Naive thymus-derived CD4-positive, alpha-beta T cell (primary cell): ENCODE measurements around the gene BMP6. TPM values are rescaled to one million over a fixed set of nuclear protein-coding genes. Genes with fewer than 3 reads are reported as not detected.

Experiments
- ATAC-seq: fragments of 150-1000 bp; cut with Tn5 transposase; 2 replicates; pipeline ENCODE4 v1.10.0; 2021; ENCODE audit warnings: mild to moderate bottlenecking, moderate library complexity
- CTCF ChIA-PET: fragments of 350-600 bp; sonication (Branson Sonifier 250); formaldehyde crosslinking; loops from one replicate; lab custom pipeline; 2021; ENCODE audit warnings: antibody characterized with exemption; lab: Charles Lee
- POLR2A ChIA-PET: fragments of 350-600 bp; sonication (Branson Sonifier 250); formaldehyde crosslinking; loops from one replicate; lab custom pipeline; 2021; ENCODE audit warnings: antibody characterized with exemption, inconsistent platforms; lab: Charles Lee
- DNase-seq, 9 donors: peaks; one replicate each; pipeline versions ENCODE4 v3.0.0 to v3.0.0-alpha.2; 2020 to 2022; ENCODE audit warnings: mixed read lengths in 1 of 9
- H3K27ac ChIP-seq: one replicate; pipeline ENCODE4 v1.7.0; 2013; ENCODE audit warnings: mild to moderate bottlenecking, low read depth, low read length, moderate library complexity
- H3K27me3 ChIP-seq, 2 donors: one replicate each; pipeline ENCODE4 v1.7.0; 2013; ENCODE audit warnings: low read length in 2 of 2, mild to moderate bottlenecking in 2 of 2, moderate library complexity in 2 of 2; ENCODE audit not compliant: control insufficient read depth in 2 of 2, insufficient read depth in 2 of 2
- H3K36me3 ChIP-seq, 3 experiments: 1 replicate in 2 of 3; 2 replicates in 1 of 3; pipeline ENCODE4 v1.7.0; 2013; ENCODE audit warnings: low read length in 3 of 3, mild to moderate bottlenecking in 3 of 3, moderate library complexity in 1 of 3; ENCODE audit not compliant: insufficient read depth in 3 of 3, control insufficient read depth in 2 of 3
- H3K4me1 ChIP-seq, 2 donors: one replicate each; pipeline ENCODE4 v1.7.0; 2013; ENCODE audit warnings: low read length in 2 of 2, mild to moderate bottlenecking in 2 of 2, moderate library complexity in 1 of 2; ENCODE audit not compliant: control insufficient read depth in 2 of 2, insufficient read depth in 2 of 2
- H3K4me3 ChIP-seq: 2 replicates; pipeline ENCODE4 v1.7.0; 2013; ENCODE audit warnings: mild to moderate bottlenecking, low read length
- H3K9me3 ChIP-seq, 3 experiments: 1 replicate in 2 of 3; 2 replicates in 1 of 3; pipeline ENCODE4 v1.7.0; 2013; ENCODE audit warnings: low read length in 3 of 3; ENCODE audit not compliant: control insufficient read depth in 2 of 3
- H3K27ac Mint-ChIP-seq, 9 donors: one replicate each; pipeline ENCODE4 v1.8.0; 2020 to 2022; ENCODE audit warnings: mixed read lengths in 9 of 9, mild to moderate bottlenecking in 8 of 9, moderate library complexity in 5 of 9, inconsistent platforms in 2 of 9
- H3K27me3 Mint-ChIP-seq, 5 donors: one replicate each; pipeline ENCODE4 v1.8.0; 2021 to 2022; ENCODE audit warnings: mixed read lengths in 5 of 5, mild to moderate bottlenecking in 1 of 5
- H3K36me3 Mint-ChIP-seq, 5 donors: one replicate each; pipeline ENCODE4 v1.8.0; 2020 to 2022; ENCODE audit warnings: mixed read lengths in 5 of 5, mild to moderate bottlenecking in 3 of 5, inconsistent platforms in 1 of 5
- H3K4me1 Mint-ChIP-seq, 7 donors: one replicate each; pipeline ENCODE4 v1.8.0; 2020 to 2022; ENCODE audit warnings: mixed read lengths in 7 of 7, mild to moderate bottlenecking in 3 of 7, inconsistent platforms in 1 of 7
- H3K4me3 Mint-ChIP-seq, 10 donors: one replicate each; pipeline ENCODE4 v1.8.0; 2020 to 2022; ENCODE audit warnings: mild to moderate bottlenecking in 10 of 10, mixed read lengths in 10 of 10, moderate library complexity in 6 of 10, inconsistent platforms in 2 of 10
- H3K9me3 Mint-ChIP-seq, 11 donors: one replicate each; pipeline ENCODE4 v1.8.0; 2020 to 2022; ENCODE audit warnings: mixed read lengths in 11 of 11, mild to moderate bottlenecking in 4 of 11, inconsistent platforms in 1 of 11, moderate library complexity in 1 of 11
- intact Hi-C, 2 donors: fragments of 100-400 bp; cut with micrococcal nuclease; formaldehyde crosslinking; loops; one replicate each; pipeline ENCODE4 v1.15.1; 2023
- polyA plus RNA-seq, 2 donors: library from polyadenylated mRNA; unstranded; fragments of 300-500 nt; fragmentation: Illumina TruSeq; gene quantifications; one replicate each; pipeline ENCODE4 v1.2.3, GENCODE V29; 2021
- total RNA-seq, 6 experiments: library from RNA in 5 of 6; stranded (reverse) in 5 of 6; gene quantifications; 1 replicate in 5 of 6; 2 replicates in 1 of 6; pipeline ENCODE4 v1.2.3 and lab custom pipeline; 2021 to 2026

BMP6 gene
- total and polyA plus RNA-seq, 7 experiments from 2014 or later: 0.07 to 0.56 (median 0.37) TPM; not detected in 4

DNA sequence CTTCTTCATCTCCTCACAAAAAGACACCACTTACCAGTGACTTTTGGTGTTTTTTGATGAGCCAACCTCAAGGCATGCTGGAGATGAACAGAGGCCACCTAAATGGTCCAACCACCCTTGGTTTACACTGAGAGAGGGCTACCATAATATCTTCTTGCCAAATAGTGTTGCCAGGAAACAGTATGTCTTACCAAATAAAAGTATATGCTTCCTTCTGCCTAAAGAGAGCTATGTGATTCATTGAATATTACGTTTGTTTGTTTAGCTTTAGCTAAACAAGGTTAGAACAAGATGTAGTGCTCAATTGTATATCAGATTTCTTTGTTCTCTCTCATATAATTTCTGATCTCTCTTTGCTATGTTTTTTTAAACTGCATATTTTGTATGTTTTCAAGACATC is 40.6 kb upstream of the BMP6 start:
- H3K27ac ChIP-seq: no peak overlapping the region
- Mint-ChIP-seq H3K9me3 (no peaks in the 10 kb centered on the region), H3K27ac (no peak overlapping the region), H3K4me1 (no peaks in the 10 kb centered on the region), H3K27me3 (peaks cover 26 to 42% (median 34%) of the 10 kb centered on the region in 5 donors), H3K4me3 (no peak overlapping the region), H3K36me3 (no peaks in the 10 kb centered on the region)
- H3K4me3 ChIP-seq: no peak overlapping the region
- intact Hi-C loops: no loop called here
- CTCF ChIA-PET: interaction anchor here (0.6 kb wide), 1 partner anchor 1008 kb away, joined by 3 read pairs; no protein-coding TSS in a partner anchor
- H3K36me3 ChIP-seq: no peaks in the 10 kb centered on the region
- no peaks in the 10 kb centered on the region for H3K4me1 ChIP-seq
- H3K27me3 ChIP-seq: peaks cover 4 to 5% of the 10 kb centered on the region in 2 donors
- DNase-seq (no peak), ATAC-seq (no peak)
- POLR2A ChIA-PET: interaction anchor here (0.7 kb wide), 1 partner anchor 10 kb away, joined by 4 read pairs; no protein-coding TSS in a partner anchor
- no peaks in the 10 kb centered on the region for H3K9me3 ChIP-seq

DNA sequence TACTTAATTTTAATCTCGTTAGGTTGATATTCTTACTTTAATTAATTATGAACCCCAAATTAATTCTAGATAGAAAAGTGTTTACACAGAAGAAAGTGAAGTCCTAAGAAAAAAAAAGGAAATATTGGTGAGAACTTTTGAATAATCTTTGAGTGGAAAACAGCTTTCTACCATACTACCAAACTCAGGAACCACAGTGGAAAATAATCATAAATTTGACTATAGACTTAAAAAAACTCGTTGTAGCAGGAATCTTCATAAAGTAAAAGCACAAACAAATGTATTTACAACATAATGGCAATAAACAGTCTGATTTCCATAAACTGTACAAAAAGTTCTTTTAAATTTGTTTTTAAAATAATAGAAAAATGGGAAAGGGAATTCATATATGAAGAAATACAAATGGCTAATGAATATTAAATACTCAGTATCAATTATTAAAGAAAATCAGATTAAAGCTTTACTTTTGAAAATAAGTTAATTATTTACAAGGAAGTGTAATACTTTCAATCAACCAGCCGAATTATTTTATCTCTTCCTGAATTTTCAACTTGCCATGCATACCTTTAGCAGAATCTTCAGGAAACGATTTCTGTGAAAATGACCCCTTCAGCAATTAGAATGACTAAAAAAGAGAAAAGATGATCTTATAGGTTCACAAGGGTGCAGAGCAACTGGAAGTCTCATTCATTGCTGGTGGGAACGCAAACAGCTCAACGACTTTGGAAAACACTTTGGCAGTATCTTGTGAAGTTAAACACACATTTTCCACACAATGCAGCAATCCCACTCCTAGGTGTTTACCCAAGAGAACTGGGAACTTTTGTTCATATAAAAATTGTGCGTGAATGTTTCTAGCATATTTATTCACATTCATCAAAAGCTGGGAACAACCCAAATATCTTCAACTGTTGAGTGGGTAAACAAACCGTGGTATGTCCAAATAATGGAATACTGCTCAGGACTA is 38.5 kb upstream of the BMP6 start:
- Histone ChIP-seq H3K4me1 (no peaks in the 10 kb centered on the region), H3K4me3 (no peak overlapping the region), H3K27me3 (peaks cover 4 to 5% of the 10 kb centered on the region in 2 donors), H3K27ac (no peak overlapping the region), H3K36me3 (no peaks in the 10 kb centered on the region), H3K9me3 (no peaks in the 10 kb centered on the region)
- Mint-ChIP-seq H3K27ac (no peak overlapping the region), H3K4me3 (no peak overlapping the region), H3K9me3 (no peaks in the 10 kb centered on the region), H3K36me3 (no peaks in the 10 kb centered on the region), H3K4me1 (no peaks in the 10 kb centered on the region), H3K27me3 (peaks cover 20 to 47% (median 35%) of the 10 kb centered on the region in 5 donors)
- intact Hi-C loops: no loop called here
- POLR2A ChIA-PET: no interaction called here
- CTCF ChIA-PET: no interaction called here
- no peak for DNase-seq
- ATAC-seq: no peak

DNA sequence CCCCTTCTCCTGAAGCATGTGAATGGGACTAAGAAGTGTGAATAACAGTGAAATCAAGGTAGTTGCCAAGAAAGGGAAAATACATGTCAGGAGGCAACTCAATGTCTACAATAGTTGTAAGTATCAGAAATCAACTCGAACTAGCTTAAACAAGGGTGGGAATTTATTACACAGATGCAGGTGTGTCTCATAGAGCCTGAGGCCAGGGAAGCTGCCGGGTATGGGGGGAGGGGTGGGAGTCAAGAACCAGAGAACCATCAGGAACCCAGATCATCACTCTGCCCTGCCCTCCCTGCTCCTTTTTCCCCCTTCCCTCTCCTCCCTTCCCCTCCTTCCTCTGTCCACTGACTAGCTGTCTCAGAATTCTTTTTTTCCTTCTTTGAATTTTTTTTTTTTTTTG is 34.9 kb upstream of the BMP6 start:
- H3K36me3 Mint-ChIP-seq: no peaks in the 10 kb centered on the region
- H3K4me3 Mint-ChIP-seq: no peak overlapping the region
- no peaks in the 10 kb centered on the region for H3K36me3 ChIP-seq
- no peak overlapping the region for H3K4me3 ChIP-seq
- intact Hi-C loops: no loop called here
- H3K4me1 Mint-ChIP-seq: no peaks in the 10 kb centered on the region
- no peak overlapping the region for H3K27ac ChIP-seq
- no peak for DNase-seq
- peaks cover 16 to 55% (median 28%) of the 10 kb centered on the region in 5 donors for H3K27me3 Mint-ChIP-seq
- CTCF ChIA-PET: no interaction called here
- H3K27me3 ChIP-seq: peaks cover 4 to 5% of the 10 kb centered on the region in 2 donors
- H3K9me3 Mint-ChIP-seq: peaks cover 0 to 2% (median 0%) of the 10 kb centered on the region in 11 donors
- ATAC-seq: no peak
- H3K9me3 ChIP-seq: no peaks in the 10 kb centered on the region
- no peak overlapping the region for H3K27ac Mint-ChIP-seq
- no peaks in the 10 kb centered on the region for H3K4me1 ChIP-seq
- POLR2A ChIA-PET: no interaction called here

DNA sequence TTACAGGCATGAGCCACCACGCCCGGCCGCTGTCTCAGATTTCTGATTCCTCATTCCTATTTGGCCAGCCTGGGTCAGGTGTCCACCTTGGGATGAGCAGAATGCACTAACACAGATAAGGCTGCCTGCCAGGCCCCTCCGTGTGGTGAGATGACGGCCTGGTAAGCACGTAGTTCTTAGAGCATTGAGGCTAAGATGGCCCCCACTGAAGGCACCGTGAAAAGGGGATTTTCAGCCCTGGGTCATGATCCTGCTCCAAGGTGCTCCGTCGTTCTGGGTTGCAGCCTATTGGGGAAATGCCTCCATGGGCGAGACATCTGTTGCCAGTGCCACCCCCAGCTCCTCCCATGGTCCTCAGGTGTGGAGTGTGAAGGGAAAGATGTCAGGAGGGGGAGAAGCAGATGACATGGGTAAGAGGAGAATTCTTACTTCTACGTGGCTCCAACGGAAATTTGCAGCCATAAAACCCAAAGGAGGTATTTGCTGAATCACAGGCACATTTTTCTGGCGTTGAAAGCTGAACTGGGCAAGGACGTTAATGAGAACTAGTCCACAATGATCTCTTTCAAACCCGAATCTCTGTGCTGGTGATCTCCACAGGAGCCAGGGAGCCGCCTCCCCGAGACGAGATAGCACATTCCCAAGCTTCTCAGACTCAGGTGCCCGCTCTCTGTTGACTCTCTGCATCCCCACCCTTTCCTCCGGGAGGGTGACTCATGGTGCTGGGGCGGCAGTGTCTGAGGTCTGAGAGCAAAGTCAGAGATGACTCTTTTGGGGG is 34.0 kb upstream of the BMP6 start:
- POLR2A ChIA-PET: no interaction called here

DNA sequence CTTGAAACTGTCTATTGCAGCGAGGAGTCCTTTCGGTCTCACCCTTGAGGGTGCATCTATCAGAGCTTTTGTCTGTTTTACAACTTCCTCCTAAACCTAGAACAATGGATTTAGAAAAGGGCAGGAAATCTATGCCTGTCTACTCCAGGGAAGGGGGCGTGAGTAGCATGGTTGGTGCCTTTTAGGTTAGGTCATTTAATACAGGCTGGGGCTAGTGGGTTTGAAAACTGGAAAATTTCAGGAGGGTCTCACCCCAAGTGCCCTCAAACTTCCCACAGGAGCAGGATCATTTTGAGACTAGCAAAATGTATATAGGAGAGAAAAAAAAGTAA is 33.5 kb upstream of the BMP6 start:
- Mint-ChIP-seq H3K4me3 (no peak overlapping the region), H3K27ac (no peak overlapping the region), H3K4me1 (peaks cover 0 to under 1% (median 0%) of the 10 kb centered on the region in 7 donors), H3K9me3 (peaks cover 0 to 2% (median 0%) of the 10 kb centered on the region in 11 donors), H3K36me3 (no peaks in the 10 kb centered on the region), H3K27me3 (peaks cover 14 to 67% (median 32%) of the 10 kb centered on the region in 5 donors)
- POLR2A ChIA-PET: no interaction called here
- H3K4me3 ChIP-seq: no peak overlapping the region
- DNase-seq (no peak), ATAC-seq (no peak)
- intact Hi-C loops: no loop called here
- CTCF ChIA-PET: no interaction called here
- no peak overlapping the region for H3K27ac ChIP-seq
- no peaks in the 10 kb centered on the region for H3K27me3 ChIP-seq
- H3K9me3 ChIP-seq: no peaks in the 10 kb centered on the region
- no peaks in the 10 kb centered on the region for H3K36me3 ChIP-seq
- H3K4me1 ChIP-seq: no peaks in the 10 kb centered on the region

More for the DNA sequence above, 34.0 kb upstream of the BMP6 start:
- Mint-ChIP-seq H3K9me3 (peaks cover 0 to 2% (median 0%) of the 10 kb centered on the region in 11 donors), H3K27me3 (peaks cover 16 to 61% (median 28%) of the 10 kb centered on the region in 5 donors), H3K4me1 (no peaks in the 10 kb centered on the region), H3K36me3 (no peaks in the 10 kb centered on the region), H3K4me3 (no peak overlapping the region), H3K27ac (no peak overlapping the region)
- no peaks in the 10 kb centered on the region for H3K27me3 ChIP-seq
- H3K4me1 ChIP-seq: no peaks in the 10 kb centered on the region
- H3K9me3 ChIP-seq: no peaks in the 10 kb centered on the region
- ATAC-seq (no peak), DNase-seq (no peak)
- no peaks in the 10 kb centered on the region for H3K36me3 ChIP-seq
- CTCF ChIA-PET: no interaction called here
- H3K27ac ChIP-seq: no peak overlapping the region
- no peak overlapping the region for H3K4me3 ChIP-seq
- intact Hi-C loops: no loop called here

DNA sequence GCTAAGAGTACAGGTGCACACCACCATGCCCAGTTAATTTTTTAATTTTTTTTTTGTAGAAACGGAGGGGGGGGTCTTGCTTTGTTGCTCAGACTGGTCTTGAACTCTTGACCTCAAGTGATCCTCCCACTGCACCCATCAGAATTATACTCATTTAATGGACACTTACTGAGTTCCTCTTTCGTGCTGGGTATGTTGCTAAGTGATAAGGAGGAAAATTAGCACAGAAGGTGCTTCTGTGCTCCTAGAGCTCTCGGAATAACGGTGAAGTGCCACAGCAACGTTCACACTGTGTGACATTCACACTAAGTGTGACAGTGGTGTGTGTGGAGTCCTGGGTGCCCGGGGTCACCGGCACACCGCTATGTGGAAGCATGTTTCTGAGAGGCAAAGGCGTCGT is 32.1 kb upstream of the BMP6 start:
- Histone ChIP-seq H3K27ac (no peak overlapping the region), H3K4me3 (no peak overlapping the region), H3K27me3 (no peaks in the 10 kb centered on the region), H3K4me1 (no peaks in the 10 kb centered on the region), H3K9me3 (no peaks in the 10 kb centered on the region), H3K36me3 (no peaks in the 10 kb centered on the region)
- no peak for DNase-seq
- CTCF ChIA-PET: no interaction called here
- ATAC-seq: no peak
- peaks cover 3 to 60% (median 29%) of the 10 kb centered on the region in 5 donors for H3K27me3 Mint-ChIP-seq
- H3K9me3 Mint-ChIP-seq: peaks cover 0 to 2% (median 0%) of the 10 kb centered on the region in 11 donors
- peaks cover 0 to 11% (median 0%) of the 10 kb centered on the region in 7 donors for H3K4me1 Mint-ChIP-seq
- POLR2A ChIA-PET: no interaction called here
- H3K27ac Mint-ChIP-seq: no peak overlapping the region
- intact Hi-C loops: no loop called here
- H3K4me3 Mint-ChIP-seq: no peak overlapping the region
- H3K36me3 Mint-ChIP-seq: no peaks in the 10 kb centered on the region
